ENCODE measurements around the gene TCEAL1.
"Not testable (repeated sequence)": the region's sequence is repeated elsewhere in the genome, so short reads cannot be mapped to it uniquely, and the experiment has no call there.

TCEAL1 gene

DNA sequence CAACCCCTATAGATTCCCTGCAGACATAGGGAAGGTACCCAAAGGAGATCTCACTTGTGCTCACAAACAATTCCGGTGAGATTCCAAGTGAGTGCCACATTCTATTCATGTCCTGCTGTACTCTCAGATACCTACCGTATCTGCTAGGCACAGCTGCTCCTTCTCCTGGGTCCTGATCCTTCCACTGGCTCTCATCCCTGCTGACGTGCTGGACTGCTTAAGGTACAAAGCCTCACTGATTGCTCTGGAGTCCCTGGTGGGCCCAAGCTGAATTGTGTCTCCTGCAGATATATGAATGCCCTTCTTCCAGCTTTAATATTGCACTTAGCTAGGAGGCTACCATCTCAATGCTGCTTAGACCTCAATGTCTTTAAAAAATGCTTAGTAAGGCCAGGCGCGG lies 2.4 kb downstream of the TCEAL1 start:
- DNase-seq (ENCODE audit: low read depth in 2 of 3, low spot score in 1 of 3), result no peak

- no peak for DNase-seq (ENCODE audit: low read depth in 2 of 3, low spot score in 1 of 3)
Measured at GRCh38 chrX:103635436-103635835, 6.7 kb downstream of the TCEAL1 start.

- DNase-seq (ENCODE audit: low read depth in 2 of 3, low spot score in 1 of 3), result no peak
Measured at GRCh38 chrX:103637604-103638338, 9.0 kb downstream of the TCEAL1 start.

- DNase-seq (ENCODE audit: low read depth in 2 of 3, low spot score in 1 of 3), result not testable (repeated sequence)
Measured at GRCh38 chrX:103638479-103639346, 9.9 kb downstream of the TCEAL1 start.

DNA sequence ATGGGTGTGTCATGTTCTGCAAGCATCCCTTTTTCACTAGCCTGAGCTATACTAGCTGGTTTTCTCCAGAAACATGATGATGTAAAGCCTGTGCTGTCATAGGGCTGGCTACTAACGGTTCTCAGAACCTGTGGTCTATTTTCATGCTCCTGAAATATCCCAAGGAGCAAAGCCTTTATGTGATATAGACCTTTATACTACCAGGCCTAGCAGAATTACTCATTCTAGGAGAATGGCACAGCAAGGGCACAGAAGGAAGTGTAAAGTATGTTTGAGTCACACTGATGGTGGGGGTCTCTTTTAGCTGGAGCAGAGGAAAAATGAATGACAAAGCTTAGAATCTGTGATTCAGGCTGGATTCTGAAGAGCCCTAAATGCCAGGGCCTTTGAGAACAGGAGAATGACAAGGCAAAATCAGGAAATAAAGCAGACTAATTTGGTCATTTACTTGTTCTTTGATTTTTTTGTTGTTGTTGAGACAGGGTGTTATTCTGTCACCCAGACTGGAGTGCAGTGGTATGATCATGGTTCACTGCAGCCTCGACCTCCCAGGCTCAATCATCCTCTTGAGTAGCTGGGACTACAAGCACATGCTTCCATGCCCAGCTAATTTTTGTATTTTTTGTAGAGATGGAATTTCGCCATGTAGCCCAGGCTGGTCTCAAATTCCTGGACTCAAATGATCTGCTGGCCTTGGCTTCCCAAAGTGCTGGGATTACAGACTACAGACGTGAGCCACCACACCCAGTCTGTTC lies 11.8 kb downstream of the TCEAL1 start:
- no peak for DNase-seq (ENCODE audit: low read depth in 2 of 3, low spot score in 1 of 3)

DNA sequence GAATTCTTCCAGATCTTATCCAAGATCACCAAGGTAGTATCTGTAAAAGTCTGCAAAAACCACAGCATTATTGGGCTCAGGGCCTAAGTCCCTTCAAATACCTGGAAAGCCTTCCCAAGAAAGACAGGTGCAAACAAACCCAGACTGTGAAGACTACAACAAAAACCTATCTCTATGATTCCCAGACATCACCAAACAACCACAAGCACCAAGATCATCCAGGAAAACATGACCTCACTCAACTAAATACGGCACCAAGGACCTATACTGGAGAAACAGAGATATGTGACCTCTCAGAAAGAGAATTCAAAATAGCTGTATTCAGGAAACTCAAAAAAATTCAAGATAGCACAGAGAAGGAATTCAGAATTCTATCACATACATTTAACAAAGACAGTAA lies 15.3 kb downstream of the TCEAL1 start:
- DNase-seq (ENCODE audit: low read depth in 2 of 3, low spot score in 1 of 3), result no peak

DNA sequence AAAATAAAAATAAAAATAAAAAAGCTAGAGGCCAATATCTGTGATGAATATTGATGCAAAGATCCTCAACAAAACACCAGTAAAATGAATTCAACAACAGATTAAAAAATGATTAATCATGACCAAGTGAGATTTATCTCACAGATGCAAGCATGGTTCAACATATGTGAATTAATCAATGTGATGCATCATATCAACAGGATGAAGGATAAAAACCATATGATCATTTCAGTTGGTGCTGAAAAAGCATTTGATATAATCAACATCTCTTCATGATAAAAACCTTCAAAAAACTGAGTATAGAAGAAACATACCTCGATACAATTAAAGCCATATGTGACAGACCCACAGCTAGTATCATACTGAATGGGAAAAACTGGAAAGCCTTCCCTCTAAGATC lies 18.9 kb downstream of the TCEAL1 start:
- DNase-seq (ENCODE audit: low read depth in 2 of 3, low spot score in 1 of 3), result no peak

- DNase-seq (ENCODE audit: low read depth in 2 of 3, low spot score in 1 of 3), result no peak
Measured at GRCh38 chrX:103651151-103651773, 22.5 kb downstream of the TCEAL1 start.

GRCh38 chrX:103655230-103656000 lies 26.6 kb downstream of the TCEAL1 start:
- DNase-seq (ENCODE audit: low read depth in 2 of 3, low spot score in 1 of 3), result not testable (repeated sequence)

- DNase-seq (ENCODE audit: low read depth in 2 of 3, low spot score in 1 of 3), result no peak
Measured at GRCh38 chrX:103656617-103657016, 27.8 kb downstream of the TCEAL1 start.

- DNase-seq (ENCODE audit: low read depth in 2 of 3, low spot score in 1 of 3), result not testable (repeated sequence)
Measured at GRCh38 chrX:103657066-103657465, 28.3 kb downstream of the TCEAL1 start.

DNA sequence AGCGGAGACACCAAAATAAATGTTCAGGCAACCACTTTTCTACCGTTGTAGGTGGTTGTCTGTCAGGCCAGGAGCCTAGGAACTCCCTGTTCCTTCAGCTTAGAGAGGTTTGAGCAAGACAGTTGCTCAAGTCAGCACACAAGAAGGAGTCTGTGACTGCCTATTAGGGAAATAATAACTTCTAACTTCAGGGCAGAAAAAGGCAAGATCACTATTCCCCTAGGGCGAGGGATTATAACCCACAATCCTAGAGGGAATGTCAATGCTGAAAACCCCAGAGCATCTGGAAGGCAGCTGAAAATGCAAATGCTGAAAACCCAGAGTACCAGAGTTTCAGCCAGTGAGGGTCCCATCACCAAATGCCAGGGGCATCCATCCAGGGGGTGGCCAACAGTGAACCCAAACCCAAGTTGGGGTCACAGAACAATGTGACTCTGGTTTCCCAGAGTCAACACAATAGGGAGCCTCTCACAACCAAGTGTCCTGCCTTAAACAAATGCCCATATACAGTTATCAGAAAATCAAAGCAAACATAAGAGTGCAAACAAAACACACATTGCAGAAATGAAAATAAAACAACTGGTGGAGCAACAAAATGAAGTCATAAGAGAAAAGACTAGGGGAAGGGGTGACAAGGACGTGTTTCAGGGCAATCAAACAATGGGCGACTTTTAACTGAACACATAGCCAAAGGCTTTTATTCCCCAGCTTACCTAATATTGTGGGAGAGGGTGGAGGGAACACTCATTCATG lies 30.1 kb downstream of the TCEAL1 start:
- no peak for DNase-seq (ENCODE audit: low read depth in 2 of 3, low spot score in 1 of 3)

DNA sequence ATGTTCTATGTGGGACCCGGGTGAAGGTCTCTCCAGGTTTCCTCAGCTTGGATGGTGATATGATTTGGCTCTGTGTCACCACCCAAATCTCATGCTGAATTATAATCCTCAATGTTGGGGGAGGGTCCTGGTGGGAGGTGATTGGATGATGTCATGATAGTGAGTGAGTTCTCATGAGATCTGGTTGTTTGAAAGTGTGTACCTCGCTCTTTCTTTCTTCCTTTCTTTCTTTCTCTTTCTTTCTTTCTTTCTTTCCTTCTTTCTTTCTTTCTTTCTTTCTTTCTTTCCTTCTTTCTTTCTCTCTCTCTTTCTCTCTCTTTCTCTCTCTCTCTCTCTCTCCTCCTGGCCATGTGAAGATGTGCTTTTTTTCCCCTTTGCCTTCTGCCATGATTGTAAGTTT lies 30.7 kb downstream of the TCEAL1 start:
- not testable (repeated sequence) for DNase-seq (ENCODE audit: low read depth in 2 of 3, low spot score in 1 of 3)

DNA sequence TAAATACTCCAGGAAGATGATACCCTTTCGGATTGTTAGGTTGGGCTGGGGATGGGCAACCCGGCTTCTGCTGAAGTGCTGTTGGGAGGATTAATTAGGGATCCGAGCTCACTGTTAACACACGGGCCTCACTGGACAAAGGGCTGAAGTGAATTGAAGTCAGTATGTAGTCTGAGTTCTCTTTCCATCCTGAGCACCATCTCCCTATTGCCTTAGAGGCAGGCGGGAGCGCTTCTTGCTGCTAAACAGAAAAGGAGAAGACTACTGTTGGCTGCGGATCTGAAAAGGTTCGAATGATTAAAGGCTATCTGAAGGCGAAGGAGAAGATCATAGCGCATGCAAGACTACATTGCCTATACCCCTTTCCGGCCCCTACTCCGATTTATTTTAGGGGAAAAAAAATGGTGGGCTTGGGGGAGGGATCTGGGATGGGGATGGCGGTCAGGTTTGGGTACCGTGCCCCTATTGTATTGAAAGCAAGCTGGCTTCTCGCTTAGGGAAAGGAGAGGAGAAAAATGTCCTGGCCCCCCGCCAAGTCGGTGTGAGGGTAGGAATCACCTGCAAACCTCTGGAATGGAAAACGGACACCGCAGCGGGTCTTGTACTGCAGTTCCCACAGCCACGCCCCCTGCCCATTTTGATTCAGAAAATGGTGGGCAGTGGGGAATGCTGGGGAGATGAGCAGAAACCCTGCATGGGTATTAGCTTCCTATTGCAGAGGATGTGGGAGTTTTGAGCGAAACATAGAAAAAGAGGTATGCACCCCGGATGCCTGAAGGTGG lies 35.4 kb downstream of the TCEAL1 start:
- no peak for DNase-seq (ENCODE audit: low read depth in 2 of 3, low spot score in 1 of 3)

GRCh38 chrX:103666202-103667107 lies 37.7 kb downstream of the TCEAL1 start:
- DNase-seq (ENCODE audit: low read depth in 2 of 3, low spot score in 1 of 3), result no peak

DNA sequence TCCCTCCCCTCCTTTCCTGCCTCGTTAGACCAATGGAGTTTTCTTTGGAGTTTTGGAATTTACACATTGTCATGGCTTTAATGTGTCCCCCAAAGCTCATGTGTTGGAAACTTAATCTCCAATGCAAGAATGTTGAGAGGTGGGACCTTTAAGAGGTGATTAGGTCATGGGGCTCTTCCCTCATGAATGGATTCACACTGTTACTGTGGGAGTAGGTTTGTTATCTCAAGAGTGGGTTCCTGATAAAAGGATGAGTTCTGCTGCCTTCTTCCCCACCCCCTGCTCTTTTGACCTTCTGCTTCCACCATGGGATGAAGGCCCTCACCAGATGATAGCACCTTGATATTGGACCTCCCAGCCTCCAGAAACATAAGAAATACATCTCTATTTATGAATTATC lies 41.0 kb downstream of the TCEAL1 start:
- DNase-seq (ENCODE audit: low read depth in 2 of 3, low spot score in 1 of 3), result no peak

GRCh38 chrX:103674531-103675454 lies 46.0 kb downstream of the TCEAL1 start:
- DNase-seq (ENCODE audit: low read depth in 2 of 3, low spot score in 1 of 3), result no peak
